Bronchial epithelial cell (primary cell): Measurements from ENCODE around the gene COL25A1. TPM values are rescaled to one million over a fixed set of nuclear protein-coding genes. Genes with fewer than 3 reads are reported as not detected.

Experiments
- DNase-seq: peaks from one replicate; pipeline ENCODE4 v3.0.0-alpha.2; 2010; ENCODE audit warnings: low read depth
- FAIRE-seq: peaks from 2 replicates; lab custom pipeline; 2011; peaks lifted over from hg19 to GRCh38; lab: Jason Lieb, UNC
- H3K27me3 ChIP-seq: 2 replicates; pipeline ENCODE4 v1.5.1; 2011; ENCODE audit warnings: low read length; ENCODE audit not compliant: control insufficient read depth, insufficient read depth
- H3K36me3 ChIP-seq: 2 replicates; pipeline ENCODE4 v1.5.1; 2011; ENCODE audit warnings: low read length; ENCODE audit not compliant: control insufficient read depth, insufficient read depth
- H3K4me3 ChIP-seq: 2 replicates; pipeline ENCODE4 v1.5.1; 2011; ENCODE audit warnings: mild to moderate bottlenecking, low read depth, low read length, control low read depth
- total RNA-seq: library from RNA; depleted of rRNA; stranded (reverse); fragments of >200 nt; gene quantifications from 2 replicates; pipeline ENCODE4 v1.2.1, GENCODE V29; 2014
- TF ChIP-seq, protein P1 (sequence below): IDR thresholded peaks from 2 replicates; pipeline ENCODE4 v1.5.1; 2011; ENCODE audit warnings: mild to moderate bottlenecking, moderate library complexity, low read length, control low read depth, inconsistent platforms; ENCODE audit not compliant: insufficient read depth, severe bottlenecking

Gene COL25A1
- total RNA-seq, 1 donor from 2014 or later: under 0.01 TPM

DNA sequence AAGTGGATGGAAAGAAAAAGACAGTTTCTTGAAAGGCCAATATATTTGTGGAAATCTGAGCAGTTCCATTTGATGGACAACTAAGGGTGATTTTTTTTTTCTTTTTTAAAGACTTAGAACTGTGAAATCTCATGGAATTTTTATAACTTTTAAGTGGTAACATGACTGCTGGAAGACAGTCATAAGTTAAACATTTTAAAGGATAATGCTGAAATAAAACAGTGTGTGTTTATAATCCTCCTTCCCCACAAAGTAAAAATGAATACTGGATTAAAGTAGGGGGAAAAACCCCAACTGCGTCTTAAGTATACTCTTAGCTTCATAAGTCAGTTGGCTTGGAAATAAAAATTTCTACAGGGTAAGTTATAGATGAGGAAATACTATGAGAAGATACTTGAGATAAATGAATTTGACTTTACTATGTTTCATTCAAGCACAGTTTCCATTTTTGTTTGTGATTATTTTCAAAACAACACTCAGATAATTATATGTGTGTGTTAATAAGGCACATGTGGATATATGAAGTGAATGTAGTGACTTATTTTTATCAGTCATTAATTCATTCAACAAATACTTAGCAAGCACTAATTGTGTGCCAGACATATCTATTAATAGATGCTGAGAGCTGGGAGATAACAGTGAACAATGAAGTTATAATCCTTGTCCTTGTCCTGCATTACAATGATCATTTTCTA lies 410.4 kb downstream of the COL25A1 start:
- Histone ChIP-seq H3K4me3 (no peak overlapping the region), H3K27me3 (no peaks in the 10 kb centered on the region), H3K36me3 (no peaks in the 10 kb centered on the region)
- DNase-seq: no peak
- TF ChIP-seq, protein P1, sequence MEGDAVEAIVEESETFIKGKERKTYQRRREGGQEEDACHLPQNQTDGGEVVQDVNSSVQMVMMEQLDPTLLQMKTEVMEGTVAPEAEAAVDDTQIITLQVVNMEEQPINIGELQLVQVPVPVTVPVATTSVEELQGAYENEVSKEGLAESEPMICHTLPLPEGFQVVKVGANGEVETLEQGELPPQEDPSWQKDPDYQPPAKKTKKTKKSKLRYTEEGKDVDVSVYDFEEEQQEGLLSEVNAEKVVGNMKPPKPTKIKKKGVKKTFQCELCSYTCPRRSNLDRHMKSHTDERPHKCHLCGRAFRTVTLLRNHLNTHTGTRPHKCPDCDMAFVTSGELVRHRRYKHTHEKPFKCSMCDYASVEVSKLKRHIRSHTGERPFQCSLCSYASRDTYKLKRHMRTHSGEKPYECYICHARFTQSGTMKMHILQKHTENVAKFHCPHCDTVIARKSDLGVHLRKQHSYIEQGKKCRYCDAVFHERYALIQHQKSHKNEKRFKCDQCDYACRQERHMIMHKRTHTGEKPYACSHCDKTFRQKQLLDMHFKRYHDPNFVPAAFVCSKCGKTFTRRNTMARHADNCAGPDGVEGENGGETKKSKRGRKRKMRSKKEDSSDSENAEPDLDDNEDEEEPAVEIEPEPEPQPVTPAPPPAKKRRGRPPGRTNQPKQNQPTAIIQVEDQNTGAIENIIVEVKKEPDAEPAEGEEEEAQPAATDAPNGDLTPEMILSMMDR: no peak
- no peak for FAIRE-seq

DNA sequence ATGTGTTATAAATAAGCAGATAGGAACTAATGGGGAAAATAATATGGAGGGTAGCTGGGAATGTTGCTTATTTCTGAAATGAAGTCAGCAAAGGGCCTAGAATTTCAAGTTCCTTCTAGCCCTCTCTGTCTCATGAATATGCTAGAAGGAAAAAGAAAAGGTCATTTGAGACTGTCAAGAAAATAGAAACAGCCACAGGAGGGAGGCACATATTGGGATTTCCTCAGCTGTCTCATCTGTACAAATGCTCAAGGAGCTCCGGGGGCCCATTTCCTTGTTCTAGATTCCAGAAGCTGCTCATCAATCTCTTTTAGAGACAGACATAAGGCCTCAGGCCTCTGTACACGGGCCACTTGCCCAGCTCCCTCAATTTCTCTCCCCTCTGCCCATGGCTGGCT lies 412.0 kb downstream of the COL25A1 start:
- Histone ChIP-seq H3K27me3 (no peaks in the 10 kb centered on the region), H3K36me3 (no peaks in the 10 kb centered on the region), H3K4me3 (no peak overlapping the region)
- TF ChIP-seq, protein P1: no peak
- no peak for FAIRE-seq
- DNase-seq: no peak

DNA sequence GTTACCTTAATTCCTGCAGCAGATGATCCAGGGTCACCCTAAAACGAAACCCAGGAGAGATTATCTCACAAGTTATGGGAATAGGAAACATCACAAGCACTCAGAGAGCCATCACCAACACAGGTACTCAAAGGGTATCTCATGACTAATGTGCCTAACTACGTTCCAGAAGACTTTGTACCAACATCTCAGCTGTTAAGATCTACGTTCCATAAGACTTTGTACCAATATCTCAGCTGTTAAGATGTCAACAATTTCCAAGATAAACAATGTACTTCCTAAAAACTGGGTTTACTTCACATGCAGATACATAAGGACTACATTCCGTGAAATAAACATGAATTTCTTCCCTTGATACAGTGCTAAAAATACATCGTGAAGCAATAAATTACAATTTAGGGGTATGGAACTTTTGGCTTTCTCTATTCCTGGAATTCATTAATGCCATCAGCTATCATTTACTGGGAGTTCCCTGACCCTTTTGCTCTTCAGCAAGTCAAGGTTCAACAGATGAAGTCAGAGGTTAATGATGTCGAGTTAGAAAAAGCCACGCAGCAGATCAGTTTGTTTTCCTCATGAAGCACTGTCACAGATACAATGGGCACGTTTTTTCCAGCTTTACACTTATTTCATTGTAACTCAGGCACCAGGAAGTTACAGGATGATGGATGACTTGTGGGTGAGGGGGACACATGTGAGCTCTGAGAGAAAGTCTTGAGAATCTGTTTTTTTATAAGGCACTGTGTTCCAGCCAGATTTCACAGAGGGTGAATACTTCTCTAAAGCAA lies 412.6 kb downstream of the COL25A1 start:
- Histone ChIP-seq H3K4me3 (no peak overlapping the region), H3K27me3 (no peaks in the 10 kb centered on the region), H3K36me3 (no peaks in the 10 kb centered on the region)
- TF ChIP-seq, protein P1: no peak
- no peak for DNase-seq
- no peak for FAIRE-seq

DNA sequence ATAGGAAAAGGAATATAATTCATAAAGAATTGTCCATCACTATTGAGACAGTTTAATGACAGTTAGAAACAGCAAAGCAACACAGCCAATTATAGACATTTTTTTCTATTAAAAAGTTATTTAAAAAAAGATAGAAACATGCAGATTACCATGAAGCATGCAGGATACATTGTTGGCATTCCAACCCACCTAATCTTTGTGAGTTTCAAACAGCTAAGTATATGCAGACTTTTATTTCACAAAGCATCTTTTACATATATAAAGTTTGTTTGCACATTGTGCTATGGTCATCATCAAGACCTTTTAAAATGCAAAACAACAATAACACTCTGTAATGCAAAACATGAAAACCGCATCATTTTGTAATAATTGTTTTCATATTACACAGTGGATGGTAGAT lies 413.7 kb downstream of the COL25A1 start:
- no peak for DNase-seq
- no peaks in the 10 kb centered on the region for H3K27me3 ChIP-seq
- TF ChIP-seq, protein P1: no peak
- H3K4me3 ChIP-seq: no peak overlapping the region
- FAIRE-seq: no peak
- H3K36me3 ChIP-seq: no peaks in the 10 kb centered on the region

DNA sequence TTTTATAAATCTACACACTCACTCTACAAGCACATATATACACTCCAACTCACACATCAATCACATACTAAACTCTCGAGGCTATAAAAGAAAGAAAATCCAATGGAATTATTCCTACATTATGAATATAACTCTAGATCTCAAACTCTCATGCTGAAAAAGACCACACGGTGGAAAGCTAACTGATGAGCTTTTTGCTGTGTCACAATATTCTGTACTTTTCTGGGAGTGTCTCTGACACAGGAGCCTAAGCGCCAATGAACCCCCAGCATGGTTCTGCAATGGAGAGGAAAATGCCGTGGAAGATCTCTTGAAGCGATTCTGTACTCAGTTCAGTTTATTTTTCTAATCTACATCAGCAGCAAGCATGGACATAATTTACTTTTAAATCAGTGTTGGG lies 415.4 kb downstream of the COL25A1 start:
- Histone ChIP-seq H3K4me3 (no peak overlapping the region), H3K27me3 (no peaks in the 10 kb centered on the region), H3K36me3 (no peaks in the 10 kb centered on the region)
- DNase-seq (no peak), FAIRE-seq (no peak)
- TF ChIP-seq, protein P1: no peak
